ENCODE results near the gene ANP32E.

- TF ChIP-seq CTCF (IDR thresholded peaks at IDR 0.05) (no peak), EZH2 (IDR thresholded peaks at IDR 0.05; ENCODE audit: borderline replicate concordance, insufficient read depth, low read depth, low read length, poor library complexity, severe bottlenecking) (no peak)
Observed at GRCh38 chr1:150179867-150180266, 56.0 kb downstream of the ANP32E start.
